ENCODE measurements around the gene NMS.

NMS gene

DNA sequence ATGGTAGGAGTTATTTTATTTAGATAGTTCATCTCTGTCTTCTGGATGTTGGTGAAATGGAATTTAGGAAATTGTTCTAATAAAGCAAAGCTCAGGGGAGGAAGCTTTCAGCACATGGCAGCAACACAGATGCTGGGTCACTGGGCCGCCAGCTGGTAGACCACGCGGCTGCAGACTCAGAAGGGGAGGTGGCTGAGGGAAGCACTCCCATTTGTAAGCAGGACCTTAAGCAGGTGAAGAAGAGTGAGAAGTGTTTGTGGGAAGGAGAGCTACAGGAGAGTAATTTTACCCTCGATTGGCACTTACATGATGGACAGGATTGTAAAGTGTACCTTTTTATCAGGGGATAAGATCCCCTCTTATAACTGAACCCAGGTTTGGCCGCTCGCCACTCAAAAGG is 24.4 kb downstream of the NMS start:
- no peak for DNase-seq

DNA sequence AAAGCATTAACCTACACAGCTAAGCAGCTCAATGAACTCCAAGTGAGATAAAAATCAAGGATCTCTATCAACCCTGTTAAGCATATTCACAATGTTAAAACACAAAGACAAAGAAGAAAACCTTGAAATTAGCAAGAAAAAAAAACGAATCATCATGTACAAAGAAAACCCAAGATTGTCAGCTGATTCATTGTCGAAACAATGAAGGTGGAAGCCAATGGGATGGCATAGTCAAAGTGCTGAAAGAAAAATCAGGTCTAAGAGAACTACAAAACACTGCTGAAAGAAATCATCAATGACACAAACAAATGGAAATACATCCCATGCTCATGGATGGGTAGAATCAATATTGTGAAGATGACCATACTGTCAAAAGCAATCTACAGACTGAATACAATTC is 32.5 kb downstream of the NMS start:
- DNase-seq, result no peak

DNA sequence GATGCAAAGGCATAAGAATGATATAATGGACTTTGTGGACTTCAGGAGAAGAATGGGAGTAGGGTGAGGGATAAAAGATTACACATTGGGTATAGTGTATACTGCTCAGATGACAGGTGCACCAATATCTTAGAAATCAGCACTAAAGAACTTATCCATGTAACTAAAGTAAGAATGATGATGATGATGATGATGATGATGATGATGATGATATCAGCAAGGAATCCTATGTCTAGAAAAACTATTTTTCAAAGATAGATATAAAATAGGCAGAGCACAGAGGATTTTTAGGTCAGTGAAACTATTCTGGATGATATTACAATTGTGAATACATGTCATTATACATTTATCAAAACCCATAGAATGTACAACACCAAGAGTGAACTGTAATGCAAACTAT is 34.3 kb downstream of the NMS start:
- no peak for DNase-seq

DNA sequence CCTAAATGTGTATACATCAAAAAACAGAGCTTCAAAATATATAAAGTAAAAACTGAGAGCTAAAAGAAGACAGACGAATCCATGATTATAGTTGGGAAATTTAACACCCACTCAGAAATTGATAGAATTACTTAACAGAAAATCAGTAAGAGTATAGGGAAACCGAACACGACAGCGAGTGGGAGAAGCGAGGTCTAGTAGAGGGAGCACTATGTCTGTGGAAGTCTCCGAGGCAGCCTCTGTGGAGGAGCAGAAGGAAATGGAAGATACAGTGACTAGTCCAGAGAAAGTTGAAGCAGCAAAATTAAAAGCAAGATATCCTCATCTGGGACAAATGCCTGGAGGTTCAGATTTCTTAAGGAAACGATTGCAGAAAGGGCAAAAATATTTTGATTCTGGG is 38.8 kb downstream of the NMS start:
- no peak for DNase-seq

DNA sequence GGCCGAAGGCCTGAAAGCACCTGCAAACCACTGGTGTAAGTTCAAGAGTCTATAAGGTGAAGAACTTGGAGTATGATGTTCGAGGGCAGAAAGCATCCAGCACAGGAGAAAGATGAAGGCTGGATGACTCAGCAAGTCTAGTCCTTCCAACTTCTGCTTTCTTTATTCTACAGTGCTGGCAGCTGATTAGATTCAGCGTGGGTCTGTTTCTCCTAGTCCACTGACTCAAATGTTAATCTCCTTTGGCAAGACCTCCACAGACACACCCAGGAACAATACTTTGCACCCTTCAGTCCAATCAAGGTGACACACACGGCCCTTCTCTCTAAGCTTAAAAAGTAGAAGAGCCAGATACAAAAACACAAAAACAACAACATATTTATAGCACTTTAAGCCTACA is 43.4 kb downstream of the NMS start:
- no peak for DNase-seq

DNA sequence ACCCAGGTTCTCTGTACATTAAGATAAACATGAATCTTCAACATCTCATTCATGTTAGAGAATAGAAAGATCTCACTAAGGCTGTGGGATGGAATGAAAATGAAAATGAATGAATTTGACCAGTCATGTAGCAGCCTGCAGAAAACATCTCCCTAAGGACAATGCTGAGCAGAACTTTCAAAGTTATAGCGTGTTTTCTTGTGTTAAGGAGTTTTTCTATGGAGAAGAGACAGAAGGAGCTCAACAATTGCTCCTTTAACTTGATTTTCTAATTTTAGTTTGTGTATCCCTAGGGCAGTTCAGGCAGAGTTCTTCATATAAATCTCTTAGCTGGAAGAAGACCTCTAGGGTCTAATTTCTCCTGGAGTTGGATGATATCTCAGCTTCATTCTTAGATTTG is 47.3 kb downstream of the NMS start:
- no peak for DNase-seq

DNA sequence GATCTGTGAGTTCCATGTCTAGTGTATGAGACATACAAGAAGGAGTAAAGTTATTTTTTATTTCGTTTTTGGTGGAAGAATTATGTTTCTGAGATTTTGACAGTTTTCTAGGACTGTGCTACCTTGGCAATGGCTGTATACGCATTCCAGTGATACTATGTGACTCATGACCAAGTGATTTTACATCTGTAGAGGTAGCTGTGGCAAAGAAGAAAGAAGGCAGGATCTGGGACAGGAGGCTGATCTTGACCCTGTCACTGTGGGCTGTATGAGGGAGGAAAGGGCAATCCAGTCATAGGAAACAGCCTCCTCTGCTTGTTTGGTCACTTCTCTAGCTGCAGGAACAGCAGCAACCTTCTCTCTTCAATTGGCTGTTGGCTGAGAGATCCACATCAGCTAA is 48.5 kb downstream of the NMS start:
- DNase-seq, result no peak

DNA sequence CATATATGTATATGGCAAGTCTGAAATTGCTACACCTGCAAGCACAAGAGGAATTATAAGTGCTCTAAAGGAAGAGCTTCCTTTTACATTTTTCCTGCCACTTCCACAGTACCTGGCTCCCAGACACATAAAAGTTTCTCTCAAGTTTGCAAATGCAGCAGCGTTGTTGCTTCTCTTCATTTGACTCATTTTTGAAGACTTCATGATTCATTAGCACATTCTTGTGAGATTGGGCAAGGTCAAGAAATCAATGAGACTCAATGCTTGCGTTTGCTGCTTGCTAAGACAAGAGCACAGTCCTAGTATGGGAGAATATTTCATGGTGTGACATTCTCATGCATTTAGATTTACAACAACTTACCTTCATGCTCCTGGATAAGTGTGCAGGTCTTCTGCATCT is 49.9 kb downstream of the NMS start:
- DNase-seq, result no peak

DNA sequence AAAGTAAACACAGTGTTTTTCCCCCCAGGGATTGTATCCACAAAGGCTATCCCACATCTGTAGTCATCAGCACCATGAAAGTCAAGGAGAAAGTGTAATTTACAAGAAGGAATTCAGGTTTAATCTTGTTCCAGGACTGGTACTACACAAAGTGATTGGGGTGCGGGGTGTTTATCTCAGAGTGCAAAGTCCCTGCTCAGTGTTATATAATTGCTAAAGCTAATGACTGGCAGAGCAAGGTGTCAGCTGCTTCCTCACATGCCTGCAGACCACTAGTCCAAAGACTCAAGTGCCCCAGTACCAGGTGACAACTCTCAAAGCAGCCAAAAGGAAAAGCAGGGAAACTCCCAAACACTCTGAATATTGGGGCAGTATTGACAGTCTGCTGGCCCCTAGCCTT is 52.1 kb downstream of the NMS start:
- DNase-seq, result no peak

DNA sequence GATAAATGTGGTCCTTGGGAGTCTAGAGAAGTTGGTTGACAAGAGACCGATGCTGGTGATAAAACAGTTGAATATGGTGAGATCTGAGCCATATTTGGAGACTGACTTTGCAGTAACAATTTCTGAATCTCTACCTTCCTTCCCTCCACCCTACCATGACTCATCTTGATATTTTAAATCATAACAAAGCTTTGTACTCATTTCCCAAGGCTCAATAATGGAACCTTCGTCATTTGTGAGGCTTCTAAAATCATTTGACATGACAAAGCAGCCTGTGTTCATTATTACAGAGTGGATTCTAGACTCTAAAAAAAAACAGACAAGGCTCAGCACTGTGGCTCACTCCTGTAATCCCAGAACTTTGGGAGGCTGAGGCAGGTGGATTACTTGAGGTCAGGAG is 54.0 kb downstream of the NMS start:
- no peak for DNase-seq

DNA sequence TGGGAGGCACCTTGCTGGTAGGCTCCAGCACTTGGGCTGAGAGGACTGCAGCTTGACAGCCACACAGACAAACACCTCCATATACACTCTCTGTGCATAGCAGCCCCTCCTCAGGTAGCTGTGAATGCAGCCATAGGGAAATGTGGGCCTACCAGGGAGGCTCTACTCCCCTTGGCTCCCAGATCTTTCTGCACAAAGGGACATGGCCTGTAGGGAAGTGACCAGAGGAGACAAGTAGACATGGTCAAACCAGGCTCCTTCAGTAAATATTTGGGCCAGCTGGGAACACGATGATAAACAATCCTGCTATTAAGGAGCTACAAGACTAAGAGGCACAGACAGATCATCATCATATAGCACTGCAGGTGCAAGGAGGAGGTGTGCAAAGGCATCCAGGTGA is 56.6 kb downstream of the NMS start:
- DNase-seq, result no peak

DNA sequence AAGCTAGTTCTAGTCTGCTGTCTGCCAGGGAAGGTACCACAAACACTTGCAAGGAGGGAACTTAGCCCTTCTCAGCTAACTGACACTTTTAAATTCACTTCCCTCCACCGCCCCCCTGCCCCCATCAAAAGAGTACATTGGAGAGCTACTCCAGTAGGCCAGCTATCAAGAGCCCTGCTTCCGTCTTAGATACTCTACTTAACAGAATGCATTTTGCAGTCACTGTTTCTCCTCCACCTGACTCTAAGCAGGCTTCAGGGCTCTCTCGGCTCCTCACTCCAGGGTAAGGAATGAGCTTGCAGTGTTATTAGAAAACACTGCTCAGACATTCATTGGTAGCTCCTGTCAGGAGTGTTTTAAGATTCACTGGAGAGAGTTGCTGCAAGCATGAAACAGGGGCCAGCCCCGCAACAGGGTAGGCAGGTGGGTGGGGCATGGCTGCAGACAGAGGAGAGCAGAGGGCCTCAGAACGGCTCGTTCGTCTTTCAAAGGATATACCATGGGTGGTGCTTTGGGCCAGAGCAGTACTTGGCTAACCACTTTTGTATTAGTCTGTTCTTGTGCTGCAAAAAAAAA is 57.2 kb downstream of the NMS start:
- DNase-seq, result no peak

DNA sequence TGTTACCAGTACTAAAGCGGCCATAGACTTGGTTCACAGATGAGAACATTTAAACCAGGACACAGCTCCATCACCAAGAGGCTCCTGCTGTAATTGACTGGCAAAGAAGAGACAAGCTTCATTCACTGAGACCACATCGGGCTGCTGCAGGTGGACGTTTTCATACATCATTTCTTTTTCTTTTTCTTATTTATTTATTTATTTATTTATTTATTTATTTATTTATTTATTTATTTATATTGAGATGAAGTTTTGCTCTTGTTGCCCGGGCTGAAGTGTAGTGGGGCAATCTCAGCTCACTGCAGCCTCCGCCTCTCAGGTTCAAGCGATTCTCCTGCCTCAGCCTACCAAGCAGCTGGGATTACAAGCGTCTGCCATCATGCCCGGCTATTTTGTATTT is 58.9 kb downstream of the NMS start:
- DNase-seq, result no peak

DNA sequence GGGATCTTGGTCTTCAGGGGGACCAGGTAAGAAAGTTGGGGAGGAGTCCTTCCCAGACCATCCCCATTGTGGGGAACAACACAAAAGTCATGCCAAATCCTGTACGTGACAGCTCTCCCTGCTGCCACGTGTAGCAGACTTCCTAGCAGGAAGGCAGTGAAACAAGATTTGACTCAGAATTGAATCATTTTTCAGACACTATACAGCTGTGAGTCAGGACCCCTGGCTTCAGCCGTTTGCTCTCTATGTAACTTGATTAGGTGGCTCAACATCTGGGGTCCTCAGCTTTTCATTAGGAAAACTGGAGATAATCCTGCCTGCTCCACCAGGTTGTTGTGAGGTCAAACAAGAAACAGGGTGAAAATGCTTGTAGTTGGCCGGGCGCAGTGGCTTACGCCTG is 59.6 kb downstream of the NMS start:
- no peak for DNase-seq
